Mononuclear cell (primary cell): ENCODE data around the gene LEUTX. TPM values are rescaled to one million over a fixed set of nuclear protein-coding genes. Genes with fewer than 3 reads are reported as not detected.
A peak's percentile ranks its signal among the peaks of the same experiment; 100 is the strongest.

Experiments
- H3K27me3 ChIP-seq: 2 replicates; pipeline ENCODE4 v1.6.0; 2011; ENCODE audit warnings: low read length, control low read depth; ENCODE audit not compliant: insufficient read depth
- H3K4me1 ChIP-seq: 2 replicates; pipeline ENCODE4 v1.5.1; 2011; ENCODE audit warnings: mild to moderate bottlenecking, low read length, control low read depth; ENCODE audit not compliant: insufficient read depth
- H3K4me3 ChIP-seq: 2 replicates; pipeline ENCODE4 v1.5.1; 2011; ENCODE audit warnings: mild to moderate bottlenecking, low read length, moderate library complexity
- H3K9me3 ChIP-seq: 2 replicates; pipeline ENCODE4 v1.5.1; 2011; ENCODE audit warnings: low read depth, mild to moderate bottlenecking, control low read depth, low read length
- total RNA-seq: library from RNA; depleted of rRNA; stranded (reverse); fragments of >200 nt; gene quantifications from one replicate; pipeline ENCODE4 v1.2.3, GENCODE V29; 2012

Gene LEUTX, protein sequence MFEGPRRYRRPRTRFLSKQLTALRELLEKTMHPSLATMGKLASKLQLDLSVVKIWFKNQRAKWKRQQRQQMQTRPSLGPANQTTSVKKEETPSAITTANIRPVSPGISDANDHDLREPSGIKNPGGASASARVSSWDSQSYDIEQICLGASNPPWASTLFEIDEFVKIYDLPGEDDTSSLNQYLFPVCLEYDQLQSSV
- not detected for total RNA-seq

DNA sequence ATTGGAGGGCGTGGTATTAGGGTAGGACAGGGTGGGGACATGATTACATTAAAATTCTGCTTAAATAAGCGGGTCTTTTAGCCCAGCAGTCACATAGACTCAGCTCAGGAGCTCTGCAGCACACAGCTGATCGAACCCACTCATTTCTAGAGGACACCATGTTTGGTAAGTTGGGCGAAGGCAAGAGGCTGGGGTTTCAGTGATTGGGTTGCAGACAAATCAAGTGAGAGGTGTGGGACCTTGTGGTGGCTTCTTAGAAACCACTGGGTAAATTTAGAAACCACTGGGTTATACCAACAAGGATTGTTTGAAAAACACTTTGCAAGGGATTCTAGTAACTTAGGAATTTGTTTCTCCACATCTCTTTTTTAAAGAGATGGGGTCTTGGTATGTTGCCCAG lies at the start of gene LEUTX:
Gene LEUTX, plus strand, starts transcription at position 92 of the 400 bp plus-strand sequence. Its CDS starts 67 bp downstream, at position 159.
- Histone ChIP-seq H3K4me1 (no peaks in the 10 kb centered on the region), H3K9me3 (no peaks in the 10 kb centered on the region), H3K27me3 (peaks cover 11% of the 10 kb centered on the region), H3K4me3 (no peak within 1 kb of the TSS)

DNA sequence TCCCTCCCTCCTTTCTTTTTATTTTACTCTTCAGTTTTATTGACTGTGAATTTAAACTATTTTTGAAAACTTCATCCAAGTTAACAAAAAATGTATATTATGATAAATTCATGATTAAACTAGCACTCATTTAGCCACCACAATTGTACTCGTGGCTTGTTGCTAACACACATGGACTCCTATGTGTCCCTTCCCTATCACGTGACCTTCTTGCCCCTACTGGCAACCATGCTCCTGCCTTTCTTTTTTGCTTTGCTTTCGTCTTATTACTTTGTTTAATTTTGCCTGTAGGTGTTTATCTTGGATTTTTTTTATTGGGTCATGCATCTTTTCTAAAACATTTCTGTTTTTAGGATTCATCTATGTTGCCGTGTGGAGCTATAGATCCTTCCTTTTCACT lies 49.1 kb upstream of the LEUTX start:
- no peaks in the 10 kb centered on the region for H3K27me3 ChIP-seq
- no peaks in the 10 kb centered on the region for H3K9me3 ChIP-seq
- H3K4me3 ChIP-seq = no peak overlapping the region
- no peaks in the 10 kb centered on the region for H3K4me1 ChIP-seq

DNA sequence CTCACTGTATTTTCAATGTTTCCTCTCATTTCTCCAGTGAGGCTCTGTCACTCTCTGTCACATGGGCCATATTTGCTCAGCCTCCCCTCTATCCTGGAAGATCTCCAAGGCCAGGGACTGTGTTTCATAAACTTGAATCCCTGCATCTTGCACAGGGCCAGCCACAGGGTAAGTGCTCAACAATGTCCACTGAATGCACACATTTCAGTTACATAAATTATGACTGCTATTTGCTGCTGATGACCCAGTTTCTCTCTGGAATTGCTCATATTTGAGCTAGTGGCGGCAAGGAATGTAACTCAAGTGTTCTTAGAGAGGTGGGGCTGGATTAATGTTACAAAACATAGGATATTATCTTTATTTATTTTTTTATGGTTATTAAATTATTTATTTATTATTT lies 47.0 kb upstream of the LEUTX start:
- no peaks in the 10 kb centered on the region for H3K9me3 ChIP-seq
- no peaks in the 10 kb centered on the region for H3K4me1 ChIP-seq
- H3K4me3 ChIP-seq = no peak overlapping the region
- no peaks in the 10 kb centered on the region for H3K27me3 ChIP-seq

DNA sequence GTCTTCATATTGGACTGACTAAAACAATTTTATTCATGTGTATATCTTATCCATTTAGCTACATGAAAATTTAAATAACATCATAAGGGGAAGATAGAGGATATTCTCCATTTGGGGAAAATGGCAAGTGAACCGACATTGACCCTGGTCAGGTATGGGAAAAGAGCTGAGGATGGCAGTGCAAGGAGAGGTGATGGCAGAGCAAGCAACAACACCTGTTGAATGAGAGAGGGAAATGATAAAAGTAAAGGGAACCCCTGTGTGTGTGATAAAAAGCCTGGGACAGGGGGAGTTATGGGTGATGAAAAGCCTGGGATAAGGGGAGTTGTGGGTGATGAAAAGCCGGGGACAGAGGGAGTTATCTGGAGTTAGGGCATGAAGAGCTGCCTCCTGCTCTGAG lies 44.8 kb upstream of the LEUTX start:
- no peaks in the 10 kb centered on the region for H3K4me1 ChIP-seq
- no peak overlapping the region for H3K4me3 ChIP-seq
- no peaks in the 10 kb centered on the region for H3K27me3 ChIP-seq
- H3K9me3 ChIP-seq = no peaks in the 10 kb centered on the region

DNA sequence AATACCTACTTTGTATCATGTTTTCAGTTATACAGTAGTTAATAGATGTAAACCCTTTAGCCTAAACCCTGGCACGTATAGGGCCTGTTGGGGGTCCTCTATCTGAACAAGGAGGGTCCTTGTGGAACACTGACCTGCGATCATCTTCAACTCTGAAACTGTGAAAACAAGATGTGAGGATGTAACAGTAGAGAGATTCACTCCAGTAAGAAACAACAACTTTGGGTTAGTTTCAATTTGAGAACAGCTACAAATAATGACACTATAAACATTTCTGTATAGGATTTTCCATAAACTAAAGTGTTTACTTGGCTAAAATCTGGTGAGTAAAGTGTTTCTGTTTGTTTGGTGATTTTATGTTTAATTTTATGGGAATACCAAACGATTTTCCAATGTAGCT lies 43.0 kb upstream of the LEUTX start:
- no peaks in the 10 kb centered on the region for H3K27me3 ChIP-seq
- H3K4me1 ChIP-seq = no peaks in the 10 kb centered on the region
- H3K9me3 ChIP-seq = no peaks in the 10 kb centered on the region

DNA sequence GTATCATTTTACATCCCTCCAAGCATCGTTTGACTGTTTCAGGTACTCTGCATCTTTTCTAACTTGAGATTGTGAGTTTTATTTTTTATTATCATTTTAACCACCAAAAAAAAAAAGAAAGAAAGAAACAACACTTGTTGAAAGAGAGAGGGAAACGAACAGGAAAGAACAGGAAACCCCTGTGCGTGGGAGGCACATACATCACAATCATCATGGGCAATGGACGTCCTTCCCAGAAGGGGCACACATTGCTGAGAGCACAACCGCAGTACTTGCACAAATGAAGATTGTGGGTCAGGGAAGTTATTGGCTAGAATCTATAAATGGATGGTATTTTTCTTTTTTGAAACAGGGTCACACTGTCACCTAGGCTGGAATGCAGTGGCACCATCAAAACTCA lies 42.6 kb upstream of the LEUTX start:
- peak overlapping the region; percentile 6 for H3K4me3 ChIP-seq

More for the DNA sequence above, 43.0 kb upstream of the LEUTX start:
- peak overlapping the region; percentile 20 for H3K4me3 ChIP-seq

DNA sequence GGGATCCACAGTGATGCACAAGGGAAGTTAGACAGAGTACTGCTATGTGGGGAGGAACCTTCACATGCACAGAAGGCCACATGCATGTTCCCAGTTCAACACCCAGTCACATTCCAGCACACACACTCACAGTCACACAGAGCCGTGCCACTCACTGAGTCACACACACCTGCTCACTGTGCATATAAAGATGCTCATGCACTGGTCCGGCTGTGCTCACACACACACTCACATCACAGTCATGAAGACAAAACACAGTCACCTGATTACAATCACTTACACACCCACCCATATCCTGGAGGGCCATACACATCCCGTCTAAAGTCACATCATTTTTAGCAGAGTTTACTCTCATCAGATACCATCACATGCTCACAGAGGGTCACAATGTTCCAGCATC lies 41.3 kb upstream of the LEUTX start:
- Histone ChIP-seq H3K4me1 (no peaks in the 10 kb centered on the region), H3K4me3 (peak overlapping the region; percentile 14), H3K9me3 (no peaks in the 10 kb centered on the region), H3K27me3 (no peaks in the 10 kb centered on the region)

More for the DNA sequence above, 42.6 kb upstream of the LEUTX start:
- Histone ChIP-seq H3K4me1 (no peaks in the 10 kb centered on the region), H3K27me3 (no peaks in the 10 kb centered on the region), H3K9me3 (no peaks in the 10 kb centered on the region)

DNA sequence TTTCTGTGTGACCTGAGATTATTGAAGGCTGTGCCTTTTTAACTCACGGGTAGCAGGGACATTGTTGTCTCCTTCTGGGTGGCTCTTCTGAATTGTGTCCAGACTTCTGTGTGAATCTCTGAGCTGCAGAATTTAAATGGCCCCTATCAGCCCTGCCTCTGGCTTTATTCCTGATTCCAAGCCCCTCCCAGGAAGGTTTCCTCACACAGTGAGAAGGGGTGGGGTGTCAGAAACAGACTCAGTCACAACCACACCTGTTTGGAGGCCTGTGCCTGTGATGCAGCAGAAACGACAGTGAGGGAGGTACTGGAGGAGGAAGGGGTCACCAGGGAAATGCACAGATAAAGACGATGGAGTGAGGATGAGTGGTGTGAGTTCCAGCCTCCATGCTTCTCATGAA lies 40.8 kb upstream of the LEUTX start, which contains the start of gene CLC:
Gene CLC, minus strand, starts transcription at position 139 of the 400 bp plus-strand sequence. Its CDS starts 77 bp downstream, at position 62.
- Histone ChIP-seq H3K4me3 (peak within 1 kb of the TSS; percentile 14), H3K27me3 (peaks cover 5% of the 10 kb centered on the region)

DNA sequence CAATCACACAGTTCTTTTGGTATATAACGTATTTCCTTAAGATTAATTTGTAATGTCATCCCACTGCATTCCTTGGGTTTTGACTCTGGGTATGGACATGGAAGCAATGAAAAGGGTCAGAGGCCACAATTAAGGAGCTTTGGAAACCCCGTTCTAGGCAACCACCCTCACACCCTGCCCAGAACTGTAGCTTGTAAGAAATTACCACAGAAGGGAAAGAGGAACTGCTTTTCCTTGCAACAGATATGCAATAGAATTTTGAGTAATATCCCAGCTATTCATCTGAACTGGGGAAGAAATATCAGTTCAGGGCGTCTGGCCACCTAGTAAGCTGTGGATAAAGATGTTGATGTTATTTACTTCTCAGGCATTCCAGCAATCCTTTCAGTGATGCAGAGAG lies 39.8 kb upstream of the LEUTX start:
- Histone ChIP-seq H3K27me3 (peaks cover 6% of the 10 kb centered on the region), H3K9me3 (no peaks in the 10 kb centered on the region), H3K4me3 (no peak overlapping the region), H3K4me1 (no peaks in the 10 kb centered on the region)

More for the DNA sequence above, 40.8 kb upstream of the LEUTX start, which contains the start of gene CLC:
- Histone ChIP-seq H3K4me1 (no peaks in the 10 kb centered on the region), H3K9me3 (no peaks in the 10 kb centered on the region)

DNA sequence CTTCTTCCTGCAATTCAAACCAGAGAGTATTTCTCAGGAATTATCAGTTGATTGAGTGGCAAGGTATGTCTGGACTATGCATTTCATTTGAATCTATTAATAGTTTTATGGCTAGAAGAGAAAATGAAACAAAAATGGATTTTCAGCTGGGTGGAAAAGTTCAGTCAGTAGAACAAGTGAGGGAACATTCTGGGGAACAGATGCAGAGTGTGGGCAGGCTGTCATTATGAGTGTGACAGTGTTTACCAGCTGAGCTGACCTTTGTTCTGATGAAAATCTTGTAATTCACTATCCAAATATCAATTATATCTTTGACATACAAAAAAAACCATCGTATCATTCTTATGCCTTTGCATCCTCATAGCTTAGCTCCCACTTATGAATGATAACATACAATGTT lies 38.3 kb upstream of the LEUTX start:
- H3K4me3 ChIP-seq = no peak overlapping the region
- H3K27me3 ChIP-seq = peaks cover 9% of the 10 kb centered on the region

DNA sequence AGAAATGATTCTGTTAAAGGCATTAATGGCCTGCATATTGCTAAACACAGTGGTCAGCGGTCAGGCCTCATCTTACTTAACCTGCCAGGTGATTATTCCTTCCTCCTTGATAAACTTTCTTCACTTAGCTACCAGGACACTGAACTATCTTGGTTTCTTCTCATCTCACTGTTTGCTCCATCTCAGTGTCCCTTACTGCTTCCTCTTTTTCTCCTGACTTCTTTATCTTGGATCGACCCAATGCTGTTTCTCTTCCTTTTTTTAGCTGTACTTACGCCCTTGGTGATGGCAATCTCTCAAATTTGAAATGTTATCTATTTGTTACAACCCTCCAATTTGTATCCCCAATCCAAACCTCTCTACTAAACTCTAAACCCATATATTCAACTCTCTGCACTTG lies 33.0 kb upstream of the LEUTX start:
- Histone ChIP-seq H3K4me1 (no peaks in the 10 kb centered on the region), H3K9me3 (no peaks in the 10 kb centered on the region), H3K27me3 (peaks cover 11% of the 10 kb centered on the region), H3K4me3 (no peak overlapping the region)

More for the DNA sequence above, 38.3 kb upstream of the LEUTX start:
- H3K4me1 ChIP-seq = no peaks in the 10 kb centered on the region
- H3K9me3 ChIP-seq = no peaks in the 10 kb centered on the region

DNA sequence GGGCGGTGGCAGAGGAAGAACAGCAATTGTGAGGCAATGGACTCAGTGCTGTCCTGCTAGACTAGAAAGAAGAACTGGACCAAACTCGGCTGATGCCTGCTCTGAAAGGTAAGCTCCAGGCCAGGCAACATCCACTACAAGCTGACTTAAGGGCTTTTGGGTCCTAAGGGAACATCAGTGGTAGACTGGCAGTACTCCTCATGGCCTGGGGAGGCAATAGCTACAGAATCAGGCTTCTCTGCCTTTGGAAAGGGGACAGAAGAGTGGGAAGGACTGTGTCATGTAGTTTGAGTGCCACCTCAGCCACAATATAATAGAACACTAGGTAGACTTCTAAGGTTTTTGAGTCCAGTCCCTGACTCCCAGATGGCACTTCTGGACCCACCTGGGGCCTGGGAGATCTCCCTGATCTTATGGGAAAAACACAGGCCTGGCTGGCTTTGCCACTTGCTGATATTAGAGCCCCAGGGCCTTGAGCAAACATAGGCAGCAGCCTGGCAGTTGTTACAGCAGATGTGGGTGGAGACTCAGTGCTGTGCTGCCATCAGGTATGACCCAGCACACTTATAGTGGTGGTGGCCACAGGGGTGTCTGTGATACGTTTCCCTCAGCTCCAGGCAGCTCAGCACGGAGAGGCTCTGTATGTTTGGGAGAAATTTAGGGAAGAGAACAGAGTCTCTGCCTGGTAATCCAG lies 31.7 kb upstream of the LEUTX start:
- Histone ChIP-seq H3K27me3 (peaks cover 11% of the 10 kb centered on the region), H3K4me1 (no peaks in the 10 kb centered on the region), H3K4me3 (no peak overlapping the region), H3K9me3 (no peaks in the 10 kb centered on the region)

DNA sequence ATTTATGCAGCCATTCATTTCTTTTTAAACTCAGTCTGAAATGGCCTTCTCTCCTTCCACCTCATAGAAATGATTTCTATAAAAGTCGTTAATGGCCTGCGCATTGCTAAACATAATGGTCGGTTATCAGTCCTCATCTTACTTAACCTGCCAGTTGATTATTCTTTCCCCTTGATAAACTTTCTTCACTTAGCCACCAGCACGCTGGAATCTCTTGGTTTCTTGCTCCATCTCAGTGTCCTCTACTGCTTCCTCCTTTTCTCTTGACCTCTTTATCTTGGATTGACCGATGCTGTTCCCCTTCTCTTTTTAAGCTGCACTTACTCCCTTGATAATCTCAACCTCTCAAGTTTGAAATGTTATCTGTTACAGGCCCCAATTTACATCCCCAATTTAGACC lies 28.7 kb upstream of the LEUTX start:
- Histone ChIP-seq H3K27me3 (peaks cover 2% of the 10 kb centered on the region), H3K9me3 (no peaks in the 10 kb centered on the region), H3K4me1 (no peaks in the 10 kb centered on the region), H3K4me3 (no peak overlapping the region)

DNA sequence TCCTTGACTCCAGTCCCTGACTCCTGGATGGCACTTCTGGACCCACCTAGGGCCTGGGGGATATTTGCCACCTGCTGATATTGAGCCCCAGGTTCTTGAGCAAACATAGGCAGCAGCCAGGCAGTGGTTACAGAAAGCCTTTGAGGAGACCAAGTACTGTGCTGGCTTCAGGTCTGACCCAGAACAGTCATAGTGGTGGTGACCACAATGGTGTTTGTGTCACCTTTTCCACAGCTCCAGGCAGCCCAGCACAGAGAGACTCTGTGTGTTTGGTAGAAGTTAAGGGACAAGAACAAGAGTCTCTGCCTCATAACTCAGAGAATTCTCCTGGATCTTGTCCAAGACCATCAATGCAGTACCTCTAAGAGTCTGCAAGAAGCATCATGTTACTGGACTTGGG lies 26.3 kb upstream of the LEUTX start:
- Histone ChIP-seq H3K4me3 (no peak overlapping the region), H3K4me1 (no peaks in the 10 kb centered on the region), H3K27me3 (peaks cover 5% of the 10 kb centered on the region), H3K9me3 (no peaks in the 10 kb centered on the region)

DNA sequence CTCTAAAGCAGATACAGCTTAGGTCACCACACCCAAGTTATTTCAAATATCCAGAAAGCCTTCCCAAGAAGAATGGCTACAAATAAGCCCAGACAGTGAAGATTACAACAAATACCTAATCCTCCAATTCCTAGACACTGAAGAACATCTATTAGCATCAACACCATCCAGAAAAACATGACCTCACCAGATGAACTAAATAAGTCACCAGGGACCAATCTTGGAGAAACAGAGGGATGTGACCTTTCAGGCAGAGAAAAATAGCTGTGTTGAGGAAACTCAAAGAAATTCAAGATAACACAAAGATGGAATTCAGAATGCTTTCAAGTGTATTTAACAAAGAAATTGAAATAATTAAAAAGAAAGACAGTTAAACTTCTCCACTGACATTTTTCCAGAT lies 25.9 kb upstream of the LEUTX start:
- Histone ChIP-seq H3K27me3 (peaks cover 6% of the 10 kb centered on the region), H3K4me3 (no peak overlapping the region), H3K4me1 (no peaks in the 10 kb centered on the region), H3K9me3 (no peaks in the 10 kb centered on the region)

DNA sequence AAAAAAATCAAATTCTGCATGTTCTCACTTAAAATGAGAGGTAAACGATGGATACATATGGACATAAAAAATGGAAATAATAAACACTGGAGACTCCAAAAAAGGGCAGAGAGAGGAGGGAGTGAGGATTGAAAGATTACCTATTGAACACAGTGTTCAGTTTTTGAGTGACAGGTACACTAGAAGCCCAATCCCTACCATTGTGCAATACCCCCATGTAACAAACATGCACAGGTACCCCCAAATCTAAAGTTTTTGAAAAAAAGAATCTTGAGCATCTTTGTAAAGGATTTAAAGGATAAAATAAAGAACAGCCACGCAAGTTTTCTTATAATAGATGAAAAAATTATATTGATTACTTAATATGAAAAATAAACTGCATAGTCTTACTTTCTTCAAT lies 24.1 kb upstream of the LEUTX start:
- Histone ChIP-seq H3K27me3 (peaks cover 17% of the 10 kb centered on the region), H3K4me1 (no peaks in the 10 kb centered on the region), H3K9me3 (no peaks in the 10 kb centered on the region), H3K4me3 (no peak overlapping the region)
